T-cell (primary cell): Measurements from ENCODE around the gene CAMSAP2. TPM values are rescaled to one million over a fixed set of nuclear protein-coding genes. Genes with fewer than 3 reads are reported as not detected.

ENCODE experiments used
- ATAC-seq, 4 experiments: fragments of 200-7000 bp in 3 of 4; fragments of 150-1000 bp in 1 of 4; cut with Tn5 transposase; replicated peaks in 1 of 4; 1 replicate in 3 of 4; 2 replicates in 1 of 4; pipeline ENCODE4 v1.10.0; 2021; ENCODE audit warnings: moderate library complexity in 3 of 4, mild to moderate bottlenecking in 2 of 4, moderate number of reproducible peaks in 1 of 4
- CTCF ChIA-PET, 2 donors: fragments of 300-600 bp; sonication (Branson Sonifier 250); formaldehyde crosslinking; loops; one replicate each; lab custom pipeline; 2022; ENCODE audit warnings: antibody characterized with exemption in 2 of 2; lab: Charles Lee
- POLR2A ChIA-PET, 2 donors: fragments of 300-600 bp; sonication (Branson Sonifier 250); formaldehyde crosslinking; loops; one replicate each; lab custom pipeline; 2022; ENCODE audit warnings: antibody characterized with exemption in 2 of 2; lab: Charles Lee
- DNase-seq, 35 experiments: peaks; one replicate each; pipeline versions ENCODE4 v3.0.0 to v3.0.0-alpha.2; 2013 to 2023
- H3K27ac ChIP-seq: one replicate; pipeline ENCODE4 v1.5.1; 2013; ENCODE audit warnings: low read length
- H3K27me3 ChIP-seq, 2 experiments: replicated peaks in 1 of 2; 1 replicate in 1 of 2; 2 replicates in 1 of 2; pipeline versions ENCODE4 v1.6.1 to v1.7.0; 2013; ENCODE audit warnings: low read length in 1 of 2, mixed read lengths in 1 of 2; ENCODE audit not compliant: control insufficient read depth in 2 of 2, insufficient read depth in 2 of 2; ENCODE audit errors: extremely low read depth in 1 of 2
- H3K36me3 ChIP-seq, 2 donors: 1 replicate in 1 of 2; 2 replicates in 1 of 2; pipeline versions ENCODE4 v1.6.1 to v1.7.0; 2013; ENCODE audit warnings: low read length in 1 of 2; ENCODE audit not compliant: control insufficient read depth in 2 of 2, insufficient read depth in 1 of 2; ENCODE audit errors: extremely low read depth in 1 of 2
- H3K4me1 ChIP-seq, 2 experiments: 1 replicate in 1 of 2; 2 replicates in 1 of 2; pipeline versions ENCODE4 v1.6.1 to v1.7.0; 2013; ENCODE audit warnings: low read length in 2 of 2, mixed read lengths in 1 of 2; ENCODE audit not compliant: insufficient read depth in 2 of 2, control insufficient read depth in 1 of 2; ENCODE audit errors: extremely low read depth in 1 of 2
- H3K4me3 ChIP-seq, 2 donors: 1 replicate in 1 of 2; 2 replicates in 1 of 2; pipeline versions ENCODE4 v1.5.1 to v1.7.0; 2013; ENCODE audit warnings: mild to moderate bottlenecking in 2 of 2, low read length in 1 of 2, moderate library complexity in 1 of 2; ENCODE audit not compliant: control insufficient read depth in 1 of 2; ENCODE audit errors: extremely low read depth in 1 of 2
- H3K9me3 ChIP-seq: 2 replicates; pipeline ENCODE4 v1.7.0; 2013
- H3K27ac Mint-ChIP-seq, 2 donors: one replicate each; pipeline ENCODE4 v1.8.0; 2020 to 2021; ENCODE audit warnings: mild to moderate bottlenecking in 2 of 2, mixed read lengths in 2 of 2
- H3K27me3 Mint-ChIP-seq, 2 donors: one replicate each; pipeline ENCODE4 v1.8.0; 2021 to 2022; ENCODE audit warnings: mixed read lengths in 2 of 2
- H3K36me3 Mint-ChIP-seq: one replicate; pipeline ENCODE4 v1.8.0; 2021; ENCODE audit warnings: mixed read lengths
- H3K4me1 Mint-ChIP-seq, 3 donors: one replicate each; pipeline ENCODE4 v1.8.0; 2020 to 2022; ENCODE audit warnings: mixed read lengths in 3 of 3, mild to moderate bottlenecking in 1 of 3
- H3K4me3 Mint-ChIP-seq, 3 donors: one replicate each; pipeline ENCODE4 v1.8.0; 2020 to 2022; ENCODE audit warnings: mild to moderate bottlenecking in 3 of 3, mixed read lengths in 3 of 3, moderate library complexity in 3 of 3
- H3K9me3 Mint-ChIP-seq, 3 donors: one replicate each; pipeline ENCODE4 v1.8.0; 2020 to 2022; ENCODE audit warnings: mixed read lengths in 3 of 3
- WGBS: methylation state at CpG from one replicate; pipeline ENCODE4 v1.1.5; 2013; ENCODE audit warnings: missing lambda C conversion rate; ENCODE audit not compliant: insufficient coverage; 5-methylcytosine and 5-hydroxymethylcytosine counted together
- total RNA-seq, 35 experiments: library from RNA in 6 of 35; stranded (reverse) in 6 of 35; fragments of 120-200 nt in 1 of 35; gene quantifications; one replicate each; pipeline versions ENCODE4 v1.2.1 to v1.2.4 and lab custom pipeline; 2013 to 2026

CAMSAP2 gene
- total RNA-seq, 5 donors from 2014 or later (not counting 1 experiment from before 2014, with no cell fraction given) = 4.6 to 9.1 (median 5.2) TPM

DNA sequence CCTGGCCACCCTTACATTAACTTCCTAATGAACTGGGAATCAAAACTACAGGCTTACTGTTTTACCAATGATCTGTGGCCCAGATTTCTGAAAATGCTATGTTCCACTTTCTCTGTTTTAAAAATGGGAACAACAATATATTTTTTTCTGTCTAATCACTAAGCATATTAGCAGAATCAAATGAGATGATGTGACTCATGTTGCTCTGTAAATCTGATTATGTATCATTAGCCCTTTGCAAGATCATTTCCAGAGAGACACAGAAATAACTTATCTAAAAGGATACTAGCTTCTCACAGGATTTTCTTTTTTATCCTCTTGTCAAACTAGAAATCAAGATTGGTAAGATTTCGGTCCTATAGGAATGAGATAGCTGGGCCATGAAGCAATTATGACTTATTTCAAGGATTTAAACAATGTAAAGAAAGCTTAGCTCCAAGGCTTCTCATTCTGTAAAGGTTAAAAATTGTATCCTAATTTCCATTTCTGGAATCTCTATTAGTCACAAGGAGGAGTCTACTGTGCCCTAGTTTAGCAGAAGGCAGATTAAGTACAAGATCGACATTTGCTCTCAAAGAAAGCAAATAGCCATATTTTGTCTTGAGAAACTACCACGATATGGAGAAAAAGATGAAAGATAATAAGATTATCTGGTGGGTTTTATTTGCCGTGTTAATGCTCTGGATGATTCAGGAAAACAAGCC, 32.4 kb upstream of the CAMSAP2 start:
- no peaks in the 10 kb centered on the region for H3K36me3 Mint-ChIP-seq
- Histone ChIP-seq H3K9me3 (no peaks in the 10 kb centered on the region), H3K4me3 (no peak overlapping the region), H3K4me1 (no peaks in the 10 kb centered on the region), H3K27ac (no peak overlapping the region), H3K36me3 (no peaks in the 10 kb centered on the region), H3K27me3 (no peaks in the 10 kb centered on the region)
- ATAC-seq = no peak
- H3K27me3 Mint-ChIP-seq = peaks cover 0 to 3% of the 10 kb centered on the region in 2 donors
- no peak overlapping the region for H3K27ac Mint-ChIP-seq
- H3K9me3 Mint-ChIP-seq = no peaks in the 10 kb centered on the region
- CTCF ChIA-PET = no interaction called here
- H3K4me1 Mint-ChIP-seq = no peaks in the 10 kb centered on the region
- POLR2A ChIA-PET = no interaction called here
- no CpG with 5 or more reads among the region's 4 CpGs for WGBS
- no peak overlapping the region for H3K4me3 Mint-ChIP-seq
- no peak for DNase-seq

DNA sequence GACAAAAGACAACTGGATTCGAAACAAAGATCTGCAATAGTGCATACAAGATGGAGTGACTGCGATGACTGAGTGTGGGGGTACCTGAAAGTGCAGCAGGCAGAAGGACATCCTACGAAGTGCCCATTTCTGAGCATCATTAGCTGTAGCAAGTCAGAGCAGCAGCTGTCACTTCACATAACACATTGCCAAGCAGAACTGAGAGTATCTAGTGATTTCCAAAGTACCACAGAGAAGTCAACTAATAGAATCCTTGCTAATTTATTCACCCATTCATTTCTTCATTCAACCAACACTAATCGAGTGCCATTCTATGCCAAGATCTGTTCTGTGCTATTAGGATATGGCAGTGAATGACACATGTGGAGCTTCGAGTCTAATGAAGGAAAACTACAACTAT, 31.6 kb upstream of the CAMSAP2 start:
- no peaks in the 10 kb centered on the region for H3K4me1 Mint-ChIP-seq
- WGBS = 33% methylated on average over 1 of the region's 5 CpGs
- H3K4me1 ChIP-seq = no peaks in the 10 kb centered on the region
- H3K4me3 ChIP-seq = no peak overlapping the region
- H3K36me3 Mint-ChIP-seq = no peaks in the 10 kb centered on the region
- POLR2A ChIA-PET = interaction anchor here in 1 of 2 donors (0.5 kb wide), 1 partner anchor 125 kb away, joined by 3 read pairs; no protein-coding TSS in a partner anchor
- CTCF ChIA-PET = no interaction called here
- H3K27me3 Mint-ChIP-seq = peaks cover 0 to 2% of the 10 kb centered on the region in 2 donors
- DNase-seq (no peak), ATAC-seq (no peak)
- no peak overlapping the region for H3K27ac ChIP-seq
- H3K4me3 Mint-ChIP-seq = no peak overlapping the region
- no peaks in the 10 kb centered on the region for H3K9me3 Mint-ChIP-seq
- H3K36me3 ChIP-seq = no peaks in the 10 kb centered on the region
- no peaks in the 10 kb centered on the region for H3K9me3 ChIP-seq
- no peak overlapping the region for H3K27ac Mint-ChIP-seq
- no peaks in the 10 kb centered on the region for H3K27me3 ChIP-seq

DNA sequence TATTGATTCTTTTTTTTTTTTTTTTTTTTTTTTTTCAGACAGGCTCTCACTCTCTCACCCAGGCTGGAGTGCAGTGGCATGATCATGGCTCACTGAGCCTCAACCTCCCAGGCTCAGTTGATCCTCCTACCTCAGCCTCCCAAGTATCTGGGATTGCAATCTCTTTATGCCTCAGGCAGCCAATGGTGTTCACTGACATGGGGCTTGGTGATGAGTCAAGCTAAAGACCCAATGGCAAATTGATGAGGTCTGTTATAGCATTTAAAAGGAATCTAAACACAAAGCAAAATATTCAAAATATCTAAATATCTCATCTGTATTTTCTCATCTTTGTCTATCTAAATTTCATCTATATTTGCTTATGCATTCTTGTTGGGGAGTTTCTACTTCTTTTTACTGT, 30.5 kb upstream of the CAMSAP2 start:
- H3K36me3 ChIP-seq = no peaks in the 10 kb centered on the region
- H3K4me1 ChIP-seq = no peaks in the 10 kb centered on the region
- no peak overlapping the region for H3K4me3 ChIP-seq
- no peak overlapping the region for H3K27ac Mint-ChIP-seq
- H3K27me3 ChIP-seq = no peaks in the 10 kb centered on the region
- no peak overlapping the region for H3K27ac ChIP-seq
- H3K4me3 Mint-ChIP-seq = no peak overlapping the region
- ChIA-PET POLR2A (no interaction called here), CTCF (interaction anchor here in 1 of 2 donors (0.6 kb wide), 1 partner anchor 16 kb away, joined by 3 read pairs; no protein-coding TSS in a partner anchor)
- H3K9me3 Mint-ChIP-seq = no peaks in the 10 kb centered on the region
- no peaks in the 10 kb centered on the region for H3K4me1 Mint-ChIP-seq
- no peaks in the 10 kb centered on the region for H3K9me3 ChIP-seq
- no peak for ATAC-seq
- no peak for DNase-seq
- H3K36me3 Mint-ChIP-seq = no peaks in the 10 kb centered on the region
- H3K27me3 Mint-ChIP-seq = peaks cover 0 to 2% of the 10 kb centered on the region in 2 donors

DNA sequence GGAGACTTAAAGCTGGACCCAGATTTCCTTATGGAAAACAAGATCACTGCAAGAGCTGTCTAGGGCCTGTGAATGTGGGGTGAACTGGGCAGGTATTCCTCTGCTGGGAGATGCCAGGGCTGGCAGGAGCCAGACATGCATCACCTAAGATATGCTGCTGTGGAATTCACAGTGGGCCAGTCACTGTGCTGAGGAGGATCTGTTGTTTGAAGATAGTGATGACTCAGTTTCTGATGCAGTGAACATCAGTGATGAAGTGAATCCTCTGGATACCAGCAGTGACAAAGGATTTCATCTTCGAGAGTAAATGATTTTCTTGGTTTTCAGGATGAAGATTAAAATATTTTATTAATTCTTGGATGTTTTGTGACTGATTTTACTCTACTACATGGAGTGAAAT, 29.9 kb upstream of the CAMSAP2 start:
- ChIA-PET CTCF (interaction anchor here in 1 of 2 donors (0.6 kb wide), 1 partner anchor 16 kb away, joined by 3 read pairs; no protein-coding TSS in a partner anchor), POLR2A (no interaction called here)
- no peaks in the 10 kb centered on the region for H3K4me1 Mint-ChIP-seq
- WGBS = no CpG with 5 or more reads among the region's 1 CpG
- no peak for DNase-seq
- no peak overlapping the region for H3K4me3 Mint-ChIP-seq
- no peak for ATAC-seq
- Histone ChIP-seq H3K4me1 (no peaks in the 10 kb centered on the region), H3K27me3 (no peaks in the 10 kb centered on the region), H3K4me3 (no peak overlapping the region), H3K9me3 (no peaks in the 10 kb centered on the region), H3K36me3 (no peaks in the 10 kb centered on the region), H3K27ac (no peak overlapping the region)
- H3K27me3 Mint-ChIP-seq = peaks cover 2 to 3% of the 10 kb centered on the region in 2 donors
- peaks cover 0 to 3% (median 0%) of the 10 kb centered on the region in 3 donors for H3K9me3 Mint-ChIP-seq
- H3K27ac Mint-ChIP-seq = no peak overlapping the region
- no peaks in the 10 kb centered on the region for H3K36me3 Mint-ChIP-seq

DNA sequence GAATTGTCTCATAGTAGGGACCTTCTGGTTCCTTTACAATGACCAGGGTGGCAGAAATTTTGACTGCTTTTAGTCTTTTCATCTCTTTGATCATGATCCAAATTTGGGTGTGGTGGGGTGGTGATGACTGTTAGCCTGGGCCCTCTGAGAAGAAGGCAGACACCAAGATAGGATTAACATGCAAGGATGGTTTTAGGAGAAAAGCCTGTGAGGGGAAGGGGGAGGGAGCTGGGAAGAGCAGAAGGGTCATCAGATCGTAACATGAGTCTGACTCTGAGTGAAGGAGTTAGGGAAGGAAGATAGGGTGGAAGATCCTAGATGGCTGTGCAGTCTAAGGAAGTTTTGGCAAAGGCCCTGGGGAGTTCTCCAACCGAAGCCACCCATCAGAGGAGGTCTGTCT, 28.5 kb upstream of the CAMSAP2 start:
- Mint-ChIP-seq H3K27me3 (peaks cover 3 to 4% of the 10 kb centered on the region in 2 donors), H3K27ac (no peak overlapping the region), H3K36me3 (no peaks in the 10 kb centered on the region), H3K4me3 (no peak overlapping the region), H3K9me3 (peaks cover 0 to 3% (median 3%) of the 10 kb centered on the region in 3 donors), H3K4me1 (no peaks in the 10 kb centered on the region)
- Histone ChIP-seq H3K4me1 (no peaks in the 10 kb centered on the region), H3K36me3 (no peaks in the 10 kb centered on the region), H3K27me3 (no peaks in the 10 kb centered on the region), H3K9me3 (no peaks in the 10 kb centered on the region), H3K27ac (no peak overlapping the region), H3K4me3 (no peak overlapping the region)
- DNase-seq (no peak), ATAC-seq (no peak)
- 86% methylated on average over 2 of the region's 2 CpGs for WGBS
- POLR2A ChIA-PET = no interaction called here
- CTCF ChIA-PET = interaction anchor here in 1 of 2 donors (0.7 kb wide), 1 partner anchor 203 kb away, joined by 3 read pairs; no protein-coding TSS in a partner anchor

DNA sequence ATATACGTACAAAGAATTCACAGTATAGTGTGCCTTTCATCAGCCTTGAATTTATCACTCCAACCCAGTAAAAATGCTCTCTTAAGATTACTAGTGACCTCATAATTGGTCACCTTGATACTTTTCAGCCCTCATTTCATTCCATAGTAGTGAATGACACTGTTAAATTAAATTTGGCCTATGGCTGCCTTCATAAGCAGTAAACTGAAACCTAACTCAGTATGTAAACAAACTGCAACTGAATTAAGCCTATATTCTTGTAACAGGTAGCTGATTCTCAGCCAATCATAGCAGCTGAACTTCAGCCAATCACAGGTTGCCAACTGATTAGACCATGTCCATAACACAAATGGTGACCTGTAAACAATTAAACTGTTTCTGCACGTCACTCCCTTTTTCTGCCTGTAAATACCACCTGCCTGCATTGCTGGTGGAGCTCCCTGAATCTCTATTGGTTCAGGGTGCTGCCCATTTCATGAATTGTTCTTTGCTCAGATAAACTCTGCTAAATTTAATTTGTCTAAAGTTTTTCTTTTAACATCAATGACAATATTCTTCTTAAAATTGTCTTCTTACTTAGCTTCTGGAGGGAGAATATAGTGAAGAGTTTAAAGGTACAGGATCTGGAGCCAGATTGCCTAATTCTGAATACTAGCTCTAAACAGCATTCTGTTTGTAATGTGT, 24.0 kb upstream of the CAMSAP2 start:
- Histone ChIP-seq H3K27ac (no peak overlapping the region), H3K36me3 (no peaks in the 10 kb centered on the region), H3K27me3 (peaks cover 0 to 6% of the 10 kb centered on the region in 2 experiments), H3K4me1 (no peaks in the 10 kb centered on the region), H3K9me3 (no peaks in the 10 kb centered on the region), H3K4me3 (no peak overlapping the region)
- Mint-ChIP-seq H3K36me3 (no peaks in the 10 kb centered on the region), H3K27ac (no peak overlapping the region), H3K4me1 (no peaks in the 10 kb centered on the region), H3K27me3 (peaks cover 6 to 12% of the 10 kb centered on the region in 2 donors), H3K9me3 (peaks cover 0 to 3% (median 3%) of the 10 kb centered on the region in 3 donors), H3K4me3 (no peak overlapping the region)
- ChIA-PET POLR2A (interaction anchor here in 1 of 2 donors (0.6 kb wide), 1 partner anchor 120 kb away, joined by 8 read pairs; no protein-coding TSS in a partner anchor), CTCF (no interaction called here)
- ATAC-seq (no peak), DNase-seq (no peak)
- 100% methylated on average over 1 of the region's 2 CpGs for WGBS
